ENCODE measurements around the gene SPAG16.

DNA sequence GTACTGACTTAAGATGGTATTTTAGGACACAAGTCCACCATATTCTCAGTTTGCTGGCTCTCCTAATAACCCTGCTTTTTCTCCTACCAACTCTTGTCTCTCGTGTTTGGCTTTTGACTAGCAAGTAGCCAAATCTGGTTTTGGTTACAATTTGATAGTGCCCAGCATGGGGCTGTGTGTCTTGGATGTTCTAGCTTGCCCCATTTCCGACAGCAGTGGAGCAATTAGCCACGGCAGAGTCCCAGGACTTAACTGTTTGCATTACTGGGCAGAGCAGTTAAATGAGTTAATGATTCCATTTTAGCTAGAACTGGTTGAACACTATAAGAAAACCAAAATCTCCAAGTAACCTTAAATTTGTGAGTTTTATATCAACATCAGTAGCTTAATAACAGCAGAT is 18.6 kb upstream of the SPAG16 start:
- TF ChIP-seq, protein P1, sequence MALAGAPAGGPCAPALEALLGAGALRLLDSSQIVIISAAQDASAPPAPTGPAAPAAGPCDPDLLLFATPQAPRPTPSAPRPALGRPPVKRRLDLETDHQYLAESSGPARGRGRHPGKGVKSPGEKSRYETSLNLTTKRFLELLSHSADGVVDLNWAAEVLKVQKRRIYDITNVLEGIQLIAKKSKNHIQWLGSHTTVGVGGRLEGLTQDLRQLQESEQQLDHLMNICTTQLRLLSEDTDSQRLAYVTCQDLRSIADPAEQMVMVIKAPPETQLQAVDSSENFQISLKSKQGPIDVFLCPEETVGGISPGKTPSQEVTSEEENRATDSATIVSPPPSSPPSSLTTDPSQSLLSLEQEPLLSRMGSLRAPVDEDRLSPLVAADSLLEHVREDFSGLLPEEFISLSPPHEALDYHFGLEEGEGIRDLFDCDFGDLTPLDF (CRISPR knock-in tag; IDR thresholded peaks at IDR 0.05) = no peak
- TF ChIP-seq, protein P2, sequence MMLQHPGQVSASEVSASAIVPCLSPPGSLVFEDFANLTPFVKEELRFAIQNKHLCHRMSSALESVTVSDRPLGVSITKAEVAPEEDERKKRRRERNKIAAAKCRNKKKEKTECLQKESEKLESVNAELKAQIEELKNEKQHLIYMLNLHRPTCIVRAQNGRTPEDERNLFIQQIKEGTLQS (CRISPR knock-in tag; conservative IDR thresholded peaks at IDR 0.05) = no peak
- TF ChIP-seq, protein P3, sequence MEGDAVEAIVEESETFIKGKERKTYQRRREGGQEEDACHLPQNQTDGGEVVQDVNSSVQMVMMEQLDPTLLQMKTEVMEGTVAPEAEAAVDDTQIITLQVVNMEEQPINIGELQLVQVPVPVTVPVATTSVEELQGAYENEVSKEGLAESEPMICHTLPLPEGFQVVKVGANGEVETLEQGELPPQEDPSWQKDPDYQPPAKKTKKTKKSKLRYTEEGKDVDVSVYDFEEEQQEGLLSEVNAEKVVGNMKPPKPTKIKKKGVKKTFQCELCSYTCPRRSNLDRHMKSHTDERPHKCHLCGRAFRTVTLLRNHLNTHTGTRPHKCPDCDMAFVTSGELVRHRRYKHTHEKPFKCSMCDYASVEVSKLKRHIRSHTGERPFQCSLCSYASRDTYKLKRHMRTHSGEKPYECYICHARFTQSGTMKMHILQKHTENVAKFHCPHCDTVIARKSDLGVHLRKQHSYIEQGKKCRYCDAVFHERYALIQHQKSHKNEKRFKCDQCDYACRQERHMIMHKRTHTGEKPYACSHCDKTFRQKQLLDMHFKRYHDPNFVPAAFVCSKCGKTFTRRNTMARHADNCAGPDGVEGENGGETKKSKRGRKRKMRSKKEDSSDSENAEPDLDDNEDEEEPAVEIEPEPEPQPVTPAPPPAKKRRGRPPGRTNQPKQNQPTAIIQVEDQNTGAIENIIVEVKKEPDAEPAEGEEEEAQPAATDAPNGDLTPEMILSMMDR (IDR thresholded peaks at IDR 0.05) = no peak
- TF ChIP-seq, protein P4, sequence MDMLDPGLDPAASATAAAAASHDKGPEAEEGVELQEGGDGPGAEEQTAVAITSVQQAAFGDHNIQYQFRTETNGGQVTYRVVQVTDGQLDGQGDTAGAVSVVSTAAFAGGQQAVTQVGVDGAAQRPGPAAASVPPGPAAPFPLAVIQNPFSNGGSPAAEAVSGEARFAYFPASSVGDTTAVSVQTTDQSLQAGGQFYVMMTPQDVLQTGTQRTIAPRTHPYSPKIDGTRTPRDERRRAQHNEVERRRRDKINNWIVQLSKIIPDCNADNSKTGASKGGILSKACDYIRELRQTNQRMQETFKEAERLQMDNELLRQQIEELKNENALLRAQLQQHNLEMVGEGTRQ (CRISPR knock-in tag; IDR thresholded peaks at IDR 0.05) = no peak
- TF ChIP-seq, protein P5, sequence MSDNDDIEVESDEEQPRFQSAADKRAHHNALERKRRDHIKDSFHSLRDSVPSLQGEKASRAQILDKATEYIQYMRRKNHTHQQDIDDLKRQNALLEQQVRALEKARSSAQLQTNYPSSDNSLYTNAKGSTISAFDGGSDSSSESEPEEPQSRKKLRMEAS (CRISPR knock-in tag; IDR thresholded peaks at IDR 0.05) = no peak
- TF ChIP-seq, protein P6, sequence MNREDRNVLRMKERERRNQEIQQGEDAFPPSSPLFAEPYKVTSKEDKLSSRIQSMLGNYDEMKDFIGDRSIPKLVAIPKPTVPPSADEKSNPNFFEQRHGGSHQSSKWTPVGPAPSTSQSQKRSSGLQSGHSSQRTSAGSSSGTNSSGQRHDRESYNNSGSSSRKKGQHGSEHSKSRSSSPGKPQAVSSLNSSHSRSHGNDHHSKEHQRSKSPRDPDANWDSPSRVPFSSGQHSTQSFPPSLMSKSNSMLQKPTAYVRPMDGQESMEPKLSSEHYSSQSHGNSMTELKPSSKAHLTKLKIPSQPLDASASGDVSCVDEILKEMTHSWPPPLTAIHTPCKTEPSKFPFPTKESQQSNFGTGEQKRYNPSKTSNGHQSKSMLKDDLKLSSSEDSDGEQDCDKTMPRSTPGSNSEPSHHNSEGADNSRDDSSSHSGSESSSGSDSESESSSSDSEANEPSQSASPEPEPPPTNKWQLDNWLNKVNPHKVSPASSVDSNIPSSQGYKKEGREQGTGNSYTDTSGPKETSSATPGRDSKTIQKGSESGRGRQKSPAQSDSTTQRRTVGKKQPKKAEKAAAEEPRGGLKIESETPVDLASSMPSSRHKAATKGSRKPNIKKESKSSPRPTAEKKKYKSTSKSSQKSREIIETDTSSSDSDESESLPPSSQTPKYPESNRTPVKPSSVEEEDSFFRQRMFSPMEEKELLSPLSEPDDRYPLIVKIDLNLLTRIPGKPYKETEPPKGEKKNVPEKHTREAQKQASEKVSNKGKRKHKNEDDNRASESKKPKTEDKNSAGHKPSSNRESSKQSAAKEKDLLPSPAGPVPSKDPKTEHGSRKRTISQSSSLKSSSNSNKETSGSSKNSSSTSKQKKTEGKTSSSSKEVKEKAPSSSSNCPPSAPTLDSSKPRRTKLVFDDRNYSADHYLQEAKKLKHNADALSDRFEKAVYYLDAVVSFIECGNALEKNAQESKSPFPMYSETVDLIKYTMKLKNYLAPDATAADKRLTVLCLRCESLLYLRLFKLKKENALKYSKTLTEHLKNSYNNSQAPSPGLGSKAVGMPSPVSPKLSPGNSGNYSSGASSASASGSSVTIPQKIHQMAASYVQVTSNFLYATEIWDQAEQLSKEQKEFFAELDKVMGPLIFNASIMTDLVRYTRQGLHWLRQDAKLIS (CRISPR knock-in tag; IDR thresholded peaks at IDR 0.05; ENCODE audit: borderline replicate concordance) = no peak
- no peak for TF ChIP-seq JUN (CRISPR knock-in tag; IDR thresholded peaks at IDR 0.05)
- no peak for TF ChIP-seq TEAD4 (CRISPR knock-in tag; IDR thresholded peaks at IDR 0.05)
- TF ChIP-seq SP1 (CRISPR knock-in tag; conservative IDR thresholded peaks at IDR 0.05) = no peak
- TF ChIP-seq CREB1 (CRISPR knock-in tag; IDR thresholded peaks at IDR 0.05) = no peak
- no peak for TF ChIP-seq ZNF317 (CRISPR knock-in tag; IDR thresholded peaks at IDR 0.05; ENCODE audit: borderline replicate concordance, low read depth)
- no peak for TF ChIP-seq ZNF121 (CRISPR knock-in tag; IDR thresholded peaks at IDR 0.05)
- TF ChIP-seq NR2C2 (CRISPR knock-in tag; IDR thresholded peaks at IDR 0.05) = no peak
- TF ChIP-seq SOX15 (CRISPR knock-in tag; IDR thresholded peaks at IDR 0.05) = no peak
